Coronary artery (tissue), 2 donors: ENCODE measurements around the gene CAMTA1.

Experiments used
- DNase-seq: peaks from one replicate; pipeline ENCODE4 v3.0.0-alpha.2; 2017; ENCODE audit warnings: low spot score
- H3K27ac ChIP-seq, 2 donors: fragments of 200-600 bp; sonication (generic); one replicate each; pipeline ENCODE4 v1.5.1; 2016 to 2019
- H3K4me3 ChIP-seq: fragments of 200-600 bp; sonication (generic); 2 replicates; pipeline ENCODE4 v1.5.1; 2016; ENCODE audit warnings: mild to moderate bottlenecking, moderate library complexity
- TF ChIP-seq, protein P1 (sequence below): fragments of 200-600 bp; sonication (generic); IDR thresholded peaks from one replicate; pipeline ENCODE4 v1.5.1; 2019; ENCODE audit warnings: antibody characterized with exemption

The CAMTA1 gene

DNA sequence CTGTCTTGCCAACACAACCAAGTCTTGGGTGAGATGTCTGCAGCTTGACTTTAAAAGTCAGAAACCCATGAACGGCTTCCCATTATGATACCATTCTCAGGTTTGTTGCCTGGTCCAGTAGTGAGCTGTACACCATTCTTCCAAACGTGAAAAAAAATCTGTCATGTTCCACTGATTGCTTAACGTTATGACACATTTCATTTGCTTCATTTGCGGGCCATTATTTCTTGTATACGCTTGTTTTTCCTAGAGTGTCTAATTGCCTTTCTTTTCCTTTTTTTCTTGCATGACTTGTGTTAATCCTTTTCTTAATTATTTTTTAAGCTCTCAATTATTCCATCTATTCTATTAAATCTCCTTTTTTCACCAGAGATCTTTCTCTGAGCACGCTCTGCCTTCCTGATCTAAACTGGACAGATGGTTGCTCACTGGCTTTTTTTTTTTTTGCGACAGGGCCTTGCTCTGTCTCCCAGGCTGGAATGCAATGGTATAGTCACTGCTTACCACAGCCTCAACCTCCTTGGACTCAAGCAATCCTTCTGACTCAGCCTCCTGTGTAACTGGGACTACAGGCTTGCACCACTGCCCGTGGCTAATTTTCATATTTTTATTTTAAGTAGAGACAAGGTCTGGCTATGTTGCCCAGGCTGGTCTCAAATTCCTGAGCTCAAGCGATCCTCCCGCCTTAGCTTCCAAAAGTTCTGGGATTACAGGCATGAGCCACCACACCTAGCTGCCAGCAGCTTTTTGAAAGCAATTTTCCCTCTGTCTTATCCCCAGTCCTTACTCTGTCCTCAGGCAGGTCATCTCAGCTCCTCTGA, 31.7 kb upstream of the CAMTA1 start:
- no peak overlapping the region for H3K27ac ChIP-seq
- DNase-seq = no peak
- TF ChIP-seq, protein P1, sequence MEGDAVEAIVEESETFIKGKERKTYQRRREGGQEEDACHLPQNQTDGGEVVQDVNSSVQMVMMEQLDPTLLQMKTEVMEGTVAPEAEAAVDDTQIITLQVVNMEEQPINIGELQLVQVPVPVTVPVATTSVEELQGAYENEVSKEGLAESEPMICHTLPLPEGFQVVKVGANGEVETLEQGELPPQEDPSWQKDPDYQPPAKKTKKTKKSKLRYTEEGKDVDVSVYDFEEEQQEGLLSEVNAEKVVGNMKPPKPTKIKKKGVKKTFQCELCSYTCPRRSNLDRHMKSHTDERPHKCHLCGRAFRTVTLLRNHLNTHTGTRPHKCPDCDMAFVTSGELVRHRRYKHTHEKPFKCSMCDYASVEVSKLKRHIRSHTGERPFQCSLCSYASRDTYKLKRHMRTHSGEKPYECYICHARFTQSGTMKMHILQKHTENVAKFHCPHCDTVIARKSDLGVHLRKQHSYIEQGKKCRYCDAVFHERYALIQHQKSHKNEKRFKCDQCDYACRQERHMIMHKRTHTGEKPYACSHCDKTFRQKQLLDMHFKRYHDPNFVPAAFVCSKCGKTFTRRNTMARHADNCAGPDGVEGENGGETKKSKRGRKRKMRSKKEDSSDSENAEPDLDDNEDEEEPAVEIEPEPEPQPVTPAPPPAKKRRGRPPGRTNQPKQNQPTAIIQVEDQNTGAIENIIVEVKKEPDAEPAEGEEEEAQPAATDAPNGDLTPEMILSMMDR = no peak
- H3K4me3 ChIP-seq = no peak overlapping the region

- no peak for DNase-seq
- TF ChIP-seq, protein P1 = no peak
- no peak overlapping the region for H3K4me3 ChIP-seq
These were observed 28.8 kb upstream of the CAMTA1 start for GRCh38 chr1:6756457-6756856.

GRCh38 chr1:6757719-6758435, 27.4 kb upstream of the CAMTA1 start:
- no peak overlapping the region for H3K4me3 ChIP-seq
- no peak overlapping the region for H3K27ac ChIP-seq
- no peak for DNase-seq
- TF ChIP-seq, protein P1 = no peak

More at GRCh38 chr1:6756457-6756856, 28.8 kb upstream of the CAMTA1 start:
- no peak overlapping the region for H3K27ac ChIP-seq

- H3K4me3 ChIP-seq = no peak overlapping the region
- no peak overlapping the region for H3K27ac ChIP-seq
- TF ChIP-seq, protein P1 = no peak
- DNase-seq = no peak
These were observed 24.0 kb upstream of the CAMTA1 start for GRCh38 chr1:6761196-6761737.

- no peak for DNase-seq
- TF ChIP-seq, protein P1 = no peak
- no peak overlapping the region for H3K27ac ChIP-seq
- no peak overlapping the region for H3K4me3 ChIP-seq
These were observed 23.2 kb upstream of the CAMTA1 start for GRCh38 chr1:6762060-6762459.

GRCh38 chr1:6770751-6771440, 14.4 kb upstream of the CAMTA1 start:
- Histone ChIP-seq H3K4me3 (no peak overlapping the region), H3K27ac (no peak overlapping the region)
- TF ChIP-seq, protein P1 = no peak
- peak; percentile 45 for DNase-seq
